GM06990 (cell line): ENCODE results near the gene SLC10A4.
A peak's percentile ranks its signal among the peaks of the same experiment; 100 is the strongest.
"Not testable (repeated sequence)": the region's sequence is repeated elsewhere in the genome, so short reads cannot be mapped to it uniquely, and the experiment has no call there.

Source experiments
- DNase-seq: peaks from one replicate; pipeline ENCODE4 v3.0.0-alpha.2; 2011; ENCODE audit not compliant: insufficient read length; ENCODE audit errors: extremely low read depth
- H3K27me3 ChIP-seq: replicated peaks from 2 replicates; pipeline ENCODE4 v1.6.0; 2011; ENCODE audit warnings: low read length; ENCODE audit not compliant: control insufficient read depth, insufficient read depth
- H3K36me3 ChIP-seq: 2 replicates; pipeline ENCODE4 v1.5.1; 2011; ENCODE audit warnings: low read length; ENCODE audit not compliant: control insufficient read depth, insufficient read depth
- H3K4me3 ChIP-seq: replicated peaks from 2 replicates; pipeline ENCODE4 v1.5.1; 2011; ENCODE audit warnings: low read depth, mild to moderate bottlenecking, control low read depth, low read length
- CTCF ChIP-seq: IDR thresholded peaks from 2 replicates; pipeline ENCODE4 v1.5.1; 2011; ENCODE audit warnings: low read length, control low read depth, mild to moderate bottlenecking, inconsistent platforms; ENCODE audit not compliant: insufficient read depth, poor library complexity, severe bottlenecking

The SLC10A4 gene

GRCh38 chr4:48483006-48483776 lies at the start of gene SLC10A4:
Gene SLC10A4, plus strand, starts transcription at chr4:48483343. Its CDS starts 219 bp downstream, at chr4:48483562.
- peak; percentile 11 for DNase-seq
- Histone ChIP-seq H3K27me3 (peaks cover 2% of the 10 kb centered on the region; the same call in 1 of the 2 replicates), H3K4me3 (no peak within 1 kb of the TSS; the same call in 1 of the 2 replicates)

GRCh38 chr4:48436318-48436717 lies 46.8 kb upstream of the SLC10A4 start:
- H3K4me3 ChIP-seq, result no peak overlapping the region
- H3K36me3 ChIP-seq, result no peaks in the 10 kb centered on the region
- H3K27me3 ChIP-seq, result no peaks in the 10 kb centered on the region
- no peak for TF ChIP-seq CTCF
- no peak for DNase-seq

More at GRCh38 chr4:48483006-48483776, at the start of gene SLC10A4:
- no peak for TF ChIP-seq CTCF
- no peaks in the 10 kb centered on the region for H3K36me3 ChIP-seq

- no peak for DNase-seq
- H3K4me3 ChIP-seq, result no peak overlapping the region
- no peaks in the 10 kb centered on the region for H3K27me3 ChIP-seq
- no peaks in the 10 kb centered on the region for H3K36me3 ChIP-seq
- no peak for TF ChIP-seq CTCF
Observed at GRCh38 chr4:48439988-48440387, 43.2 kb upstream of the SLC10A4 start.

- not testable (repeated sequence) for H3K4me3 ChIP-seq, H3K36me3 ChIP-seq, DNase-seq, H3K27me3 ChIP-seq
Observed at GRCh38 chr4:48440914-48441313, 42.2 kb upstream of the SLC10A4 start.

GRCh38 chr4:48445704-48446103 lies 37.4 kb upstream of the SLC10A4 start:
- H3K36me3 ChIP-seq, result no peaks in the 10 kb centered on the region
- no peak for DNase-seq
- no peaks in the 10 kb centered on the region for H3K27me3 ChIP-seq
- peak; percentile 46 for TF ChIP-seq CTCF
- no peak overlapping the region for H3K4me3 ChIP-seq

- TF ChIP-seq CTCF, result no peak
- Histone ChIP-seq H3K27me3 (no peaks in the 10 kb centered on the region), H3K4me3 (no peak overlapping the region), H3K36me3 (no peaks in the 10 kb centered on the region)
- no peak for DNase-seq
Observed at GRCh38 chr4:48446642-48447041, 36.5 kb upstream of the SLC10A4 start.
